Sigmoid colon (tissue), 4 donors: ENCODE measurements around the gene HNRNPU.

ENCODE experiments used
- EP300 ChIP-seq, 4 donors: sonication (generic); formaldehyde crosslinking; IDR thresholded peaks; one replicate each; pipeline ENCODE4 v1.6.1; 2017; ENCODE audit warnings: antibody characterized with exemption in 4 of 4
- TF ChIP-seq, protein P1 (sequence below), 4 experiments: fragments of 450-650 bp in 3 of 4; fragments of 200-600 bp in 1 of 4; IDR thresholded peaks; one replicate each; pipeline ENCODE4 v1.5.1; 2016 to 2019; ENCODE audit warnings: antibody characterized with exemption in 4 of 4, mild to moderate bottlenecking in 3 of 4, moderate library complexity in 2 of 4

- TF ChIP-seq, protein P1, sequence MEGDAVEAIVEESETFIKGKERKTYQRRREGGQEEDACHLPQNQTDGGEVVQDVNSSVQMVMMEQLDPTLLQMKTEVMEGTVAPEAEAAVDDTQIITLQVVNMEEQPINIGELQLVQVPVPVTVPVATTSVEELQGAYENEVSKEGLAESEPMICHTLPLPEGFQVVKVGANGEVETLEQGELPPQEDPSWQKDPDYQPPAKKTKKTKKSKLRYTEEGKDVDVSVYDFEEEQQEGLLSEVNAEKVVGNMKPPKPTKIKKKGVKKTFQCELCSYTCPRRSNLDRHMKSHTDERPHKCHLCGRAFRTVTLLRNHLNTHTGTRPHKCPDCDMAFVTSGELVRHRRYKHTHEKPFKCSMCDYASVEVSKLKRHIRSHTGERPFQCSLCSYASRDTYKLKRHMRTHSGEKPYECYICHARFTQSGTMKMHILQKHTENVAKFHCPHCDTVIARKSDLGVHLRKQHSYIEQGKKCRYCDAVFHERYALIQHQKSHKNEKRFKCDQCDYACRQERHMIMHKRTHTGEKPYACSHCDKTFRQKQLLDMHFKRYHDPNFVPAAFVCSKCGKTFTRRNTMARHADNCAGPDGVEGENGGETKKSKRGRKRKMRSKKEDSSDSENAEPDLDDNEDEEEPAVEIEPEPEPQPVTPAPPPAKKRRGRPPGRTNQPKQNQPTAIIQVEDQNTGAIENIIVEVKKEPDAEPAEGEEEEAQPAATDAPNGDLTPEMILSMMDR (IDR thresholded peaks at IDR 0.05), result no peak
- peak in 2 of 4 donors; percentile 15 to 20 for TF ChIP-seq EP300 (IDR thresholded peaks at IDR 0.05)
Observed at GRCh38 chr1:244862699-244863490, 1.4 kb downstream of the HNRNPU start.
